ENCODE results near the gene CAMK2B. TPM values are rescaled to one million over a fixed set of nuclear protein-coding genes. Genes with fewer than 3 reads are reported as not detected.
A peak's percentile ranks its signal among the peaks of the same experiment; 100 is the strongest.

The CAMK2B gene
- total RNA-seq, 4 donors from 2014 or later: 35.3 to 64.8 (median 46.0) TPM

DNA sequence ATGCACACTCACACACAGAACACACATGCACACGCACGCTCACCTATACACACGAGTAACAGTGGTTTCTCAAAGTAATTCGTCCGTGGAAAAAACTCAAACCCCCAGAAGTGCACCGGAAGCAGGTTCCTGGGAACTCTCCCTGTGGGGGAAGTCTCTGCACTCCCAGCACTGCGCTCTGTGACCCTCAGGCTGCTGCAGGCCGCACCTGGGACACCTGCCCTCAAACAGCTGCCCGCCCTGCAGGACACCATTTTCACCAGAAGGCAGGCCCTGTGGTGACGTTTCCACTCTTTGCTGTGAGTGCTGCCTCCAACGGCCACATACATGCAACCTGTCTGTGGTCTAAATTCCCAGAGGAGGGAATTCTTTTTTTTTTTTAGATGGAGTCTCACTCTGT is 103.3 kb downstream of the CAMK2B start:
- H3K36me3 ChIP-seq: no peaks in the 10 kb centered on the region
- no peaks in the 10 kb centered on the region for H3K27me3 ChIP-seq
- ATAC-seq (no peak), DNase-seq (no peak)
- no peak overlapping the region for H3K4me3 ChIP-seq
- H3K9me3 ChIP-seq: no peaks in the 10 kb centered on the region
- H3K27ac ChIP-seq: no peak overlapping the region
- intact Hi-C loops (cut with DNase I; ENCODE audit: low total_unique reads) (no loop called here), in situ Hi-C loops (cut with MboI; ENCODE audit: low sequenced_read_pairs in 4 of 4) (loop anchor here in 1 of 4 donors (25.0 kb wide), 1 partner anchor 265 kb away; the partner anchor contains the start of gene NUDCD3)
- peaks cover 11 to 25% of the 10 kb centered on the region in 2 donors for H3K4me1 ChIP-seq
- TF ChIP-seq, protein P1, sequence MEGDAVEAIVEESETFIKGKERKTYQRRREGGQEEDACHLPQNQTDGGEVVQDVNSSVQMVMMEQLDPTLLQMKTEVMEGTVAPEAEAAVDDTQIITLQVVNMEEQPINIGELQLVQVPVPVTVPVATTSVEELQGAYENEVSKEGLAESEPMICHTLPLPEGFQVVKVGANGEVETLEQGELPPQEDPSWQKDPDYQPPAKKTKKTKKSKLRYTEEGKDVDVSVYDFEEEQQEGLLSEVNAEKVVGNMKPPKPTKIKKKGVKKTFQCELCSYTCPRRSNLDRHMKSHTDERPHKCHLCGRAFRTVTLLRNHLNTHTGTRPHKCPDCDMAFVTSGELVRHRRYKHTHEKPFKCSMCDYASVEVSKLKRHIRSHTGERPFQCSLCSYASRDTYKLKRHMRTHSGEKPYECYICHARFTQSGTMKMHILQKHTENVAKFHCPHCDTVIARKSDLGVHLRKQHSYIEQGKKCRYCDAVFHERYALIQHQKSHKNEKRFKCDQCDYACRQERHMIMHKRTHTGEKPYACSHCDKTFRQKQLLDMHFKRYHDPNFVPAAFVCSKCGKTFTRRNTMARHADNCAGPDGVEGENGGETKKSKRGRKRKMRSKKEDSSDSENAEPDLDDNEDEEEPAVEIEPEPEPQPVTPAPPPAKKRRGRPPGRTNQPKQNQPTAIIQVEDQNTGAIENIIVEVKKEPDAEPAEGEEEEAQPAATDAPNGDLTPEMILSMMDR (IDR thresholded peaks at IDR 0.05 in 4 of 5, conservative IDR thresholded peaks at IDR 0.05 in 1 of 5): no peak
- no peak for TF ChIP-seq POLR2A (IDR thresholded peaks at IDR 0.05)

DNA sequence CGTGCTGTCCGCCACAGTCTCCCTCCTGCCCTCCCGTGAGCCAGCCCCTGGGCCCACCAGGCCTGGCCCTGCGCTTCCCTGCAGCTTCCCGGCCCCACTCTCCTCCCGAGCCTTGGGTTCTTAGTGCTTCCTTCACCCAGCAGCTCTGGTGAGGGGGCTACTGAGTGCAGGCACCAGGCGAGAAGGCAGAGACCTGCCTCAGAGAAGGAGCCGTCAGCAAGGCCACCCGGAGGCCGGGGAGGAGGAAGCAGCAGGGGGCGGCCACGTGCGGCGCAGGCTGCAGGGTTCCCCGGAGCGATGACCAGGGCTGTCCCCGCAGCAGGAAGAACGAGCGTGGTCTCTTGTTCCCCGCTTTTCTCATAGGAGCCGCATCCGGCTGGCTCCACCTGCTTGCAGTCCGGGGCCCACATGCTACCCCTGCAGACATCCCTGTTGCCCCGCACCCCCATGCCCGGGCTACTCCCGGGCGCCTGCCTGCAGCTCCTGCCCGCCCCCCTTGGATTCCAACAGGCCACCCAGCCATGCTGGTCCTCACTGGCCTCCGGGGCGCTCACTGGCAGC is 104.1 kb downstream of the CAMK2B start:
- no peak for TF ChIP-seq POLR2A (IDR thresholded peaks at IDR 0.05)
- TF ChIP-seq, protein P1 (IDR thresholded peaks at IDR 0.05 in 4 of 5, conservative IDR thresholded peaks at IDR 0.05 in 1 of 5): no peak
- H3K36me3 ChIP-seq: no peaks in the 10 kb centered on the region
- in situ Hi-C loops (cut with MboI; ENCODE audit: low sequenced_read_pairs in 4 of 4): loop anchor here in 1 of 4 donors (25.0 kb wide), 1 partner anchor 266 kb away; the partner anchor contains the start of gene NUDCD3
- ATAC-seq: no peak
- no peak overlapping the region for H3K4me3 ChIP-seq
- DNase-seq: no peak
- intact Hi-C loops (cut with DNase I; ENCODE audit: low total_unique reads): no loop called here
- peaks cover 18 to 27% of the 10 kb centered on the region in 2 donors for H3K4me1 ChIP-seq
- no peak overlapping the region for H3K27ac ChIP-seq
- no peaks in the 10 kb centered on the region for H3K9me3 ChIP-seq
- no peaks in the 10 kb centered on the region for H3K27me3 ChIP-seq

DNA sequence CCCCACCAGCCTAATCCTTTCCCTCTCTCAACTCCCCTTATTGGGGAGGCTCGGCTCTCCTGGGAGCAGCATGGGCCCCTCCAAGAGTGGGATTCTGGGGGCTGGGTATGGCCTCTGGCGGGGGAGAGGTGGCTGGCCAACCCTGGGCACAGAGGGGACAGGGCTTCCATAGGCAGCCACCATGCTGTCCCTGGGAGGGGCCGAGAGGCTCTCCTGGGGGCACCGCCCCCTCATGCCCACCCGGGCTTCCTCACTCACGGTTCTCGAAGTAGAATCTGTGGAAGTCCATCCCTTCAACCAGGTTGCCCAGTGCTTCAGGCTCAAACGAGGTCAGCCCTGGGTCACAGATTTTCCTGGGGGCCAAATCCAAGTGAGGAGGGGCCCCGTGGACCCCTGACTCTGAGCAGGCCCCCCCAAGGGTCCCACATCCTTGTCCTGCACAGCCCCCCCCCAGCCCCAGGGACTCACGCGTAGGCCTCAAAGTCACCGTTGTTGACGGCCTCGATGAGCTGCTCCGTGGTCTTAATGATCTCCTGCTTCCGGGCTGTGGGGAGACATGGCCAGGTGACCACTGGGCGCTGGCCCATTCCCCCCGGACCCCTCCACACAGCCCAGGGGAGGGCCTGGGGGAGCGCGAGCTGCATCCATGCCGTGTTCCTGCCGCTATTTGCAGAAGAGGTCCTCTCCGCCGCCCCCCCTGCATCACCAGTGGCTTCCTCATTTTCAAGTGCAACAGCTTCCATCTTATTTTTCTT is 104.9 kb downstream of the CAMK2B start:
- DNase-seq: no peak
- no peak for TF ChIP-seq POLR2A (IDR thresholded peaks at IDR 0.05)
- TF ChIP-seq, protein P1 (IDR thresholded peaks at IDR 0.05 in 4 of 5, conservative IDR thresholded peaks at IDR 0.05 in 1 of 5): no peak
- peaks cover 11 to 23% of the 10 kb centered on the region in 2 donors for H3K4me1 ChIP-seq
- in situ Hi-C loops (cut with MboI; ENCODE audit: low sequenced_read_pairs in 4 of 4): loop anchor here in 1 of 4 donors (25.0 kb wide), 1 partner anchor 267 kb away; the partner anchor contains the start of gene NUDCD3
- no peaks in the 10 kb centered on the region for H3K9me3 ChIP-seq
- no peak overlapping the region for H3K4me3 ChIP-seq
- H3K36me3 ChIP-seq: no peaks in the 10 kb centered on the region
- no peak overlapping the region for H3K27ac ChIP-seq
- intact Hi-C loops (cut with DNase I; ENCODE audit: low total_unique reads): no loop called here
- ATAC-seq: no peak
- H3K27me3 ChIP-seq: no peaks in the 10 kb centered on the region

DNA sequence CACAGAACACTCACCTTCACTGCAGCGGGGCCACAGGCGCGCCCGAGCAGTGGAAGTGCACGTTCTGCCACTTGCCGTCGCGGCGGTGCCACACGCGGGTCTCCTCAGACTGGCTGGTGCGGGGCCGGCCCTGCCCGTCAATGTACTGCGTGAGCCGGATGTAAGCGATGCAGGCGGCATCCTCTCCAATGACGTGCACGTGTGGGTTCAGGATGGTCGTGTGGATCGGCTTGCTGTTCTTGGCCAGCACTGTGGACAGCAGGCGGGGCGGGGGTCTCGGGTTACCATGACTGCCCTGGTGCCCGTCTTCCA is 105.4 kb downstream of the CAMK2B start:
- TF ChIP-seq POLR2A (IDR thresholded peaks at IDR 0.05): no peak
- TF ChIP-seq, protein P1 (IDR thresholded peaks at IDR 0.05 in 4 of 5, conservative IDR thresholded peaks at IDR 0.05 in 1 of 5): no peak
- intact Hi-C loops (cut with DNase I; ENCODE audit: low total_unique reads): no loop called here
- Histone ChIP-seq H3K27me3 (no peaks in the 10 kb centered on the region), H3K27ac (peak overlapping the region in 1 of 4 donors; percentile 75), H3K9me3 (no peaks in the 10 kb centered on the region), H3K36me3 (no peaks in the 10 kb centered on the region), H3K4me3 (no peak overlapping the region), H3K4me1 (peaks cover 11 to 18% of the 10 kb centered on the region in 2 donors)
- in situ Hi-C loops (cut with MboI; ENCODE audit: low sequenced_read_pairs in 4 of 4): loop anchor here in 1 of 4 donors (25.0 kb wide), 1 partner anchor 267 kb away; the partner anchor contains the start of gene NUDCD3
- ATAC-seq (no peak), DNase-seq (no peak)

Measured in gastrocnemius medialis (tissue), 4 donors.